Neural cell (in vitro differentiated cells): ENCODE measurements around the gene CLEC16A.

Experiments
- CTCF ChIP-seq: fragments of 450-650 bp; IDR thresholded peaks from 2 replicates; pipeline ENCODE4 v1.5.1; 2014; ENCODE audit warnings: antibody characterized with exemption, mild to moderate bottlenecking, moderate library complexity; ENCODE audit not compliant: poor library complexity, severe bottlenecking
- EP300 ChIP-seq: fragments of 450-650 bp; conservative IDR thresholded peaks from 2 replicates; pipeline ENCODE4 v1.6.1; 2014; ENCODE audit warnings: antibody characterized with exemption, mild to moderate bottlenecking, moderate library complexity; ENCODE audit not compliant: poor library complexity, severe bottlenecking
- EZH2 ChIP-seq: fragments of 200-600, 300-800 bp; shearing (Covaris generic), sonication (generic); IDR thresholded peaks from 2 replicates; pipeline ENCODE4 v1.6.1; 2014; ENCODE audit warnings: antibody characterized with exemption, low read length, borderline replicate concordance, mild to moderate bottlenecking; ENCODE audit not compliant: insufficient read depth, poor library complexity, severe bottlenecking
- POLR2AphosphoS5 ChIP-seq: IDR thresholded peaks from 2 replicates; pipeline ENCODE4 v1.6.1; 2012
- RAD21 ChIP-seq: fragments of 450-650 bp; conservative IDR thresholded peaks from 2 replicates; pipeline ENCODE4 v1.6.1; 2014; ENCODE audit warnings: antibody characterized with exemption, mild to moderate bottlenecking, moderate library complexity
- SMC3 ChIP-seq: fragments of 450-650 bp; conservative IDR thresholded peaks from 2 replicates; pipeline ENCODE4 v1.6.1; 2014; ENCODE audit warnings: antibody characterized with exemption, mild to moderate bottlenecking, moderate library complexity; ENCODE audit not compliant: poor library complexity

DNA sequence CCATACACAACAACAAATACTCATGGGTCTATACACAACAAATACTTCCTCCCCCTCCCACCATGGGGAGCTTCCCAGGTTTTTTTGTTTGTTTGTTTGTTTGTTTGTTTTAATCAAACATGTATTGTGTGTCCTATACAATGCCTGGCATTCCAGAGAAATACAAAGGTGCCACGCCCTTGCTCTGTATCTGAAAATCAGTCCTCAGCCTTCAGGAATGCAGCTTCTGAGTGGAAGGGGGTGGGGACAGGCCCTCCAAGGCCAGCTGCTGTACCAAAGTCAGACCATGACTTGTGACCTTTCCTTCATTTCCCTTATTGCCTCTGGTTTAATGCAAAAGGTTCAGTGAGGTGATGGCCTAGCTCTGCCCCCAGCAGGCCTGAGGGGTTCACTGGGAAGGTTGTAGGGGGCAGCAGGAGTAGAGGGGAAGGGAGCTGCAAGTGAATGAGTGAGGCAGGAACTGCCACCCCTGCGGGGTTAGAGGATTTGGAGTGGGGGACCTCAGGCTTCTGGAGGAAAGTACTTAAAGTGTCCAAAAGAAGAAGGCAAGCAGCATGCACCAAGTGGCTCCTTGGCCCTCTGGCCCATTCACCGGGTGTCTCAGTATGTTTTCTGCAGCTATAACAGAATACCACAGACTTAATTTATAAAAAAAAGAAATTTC lies 105.2 kb downstream of the CLEC16A start:
- TF ChIP-seq CTCF (no peak), EP300 (no peak), RAD21 (no peak), SMC3 (no peak), POLR2AphosphoS5 (no peak), EZH2 (no peak)
